ENCODE measurements around the gene SGCA. TPM values are rescaled to one million over a fixed set of nuclear protein-coding genes. Genes with fewer than 3 reads are reported as not detected.
A peak's percentile ranks its signal among the peaks of the same experiment; 100 is the strongest.

Gene SGCA
- polyA plus RNA-seq, 1 donor (not counting 4 experiments of a cell fraction or from before 2014, with no cell fraction given) = not detected

DNA sequence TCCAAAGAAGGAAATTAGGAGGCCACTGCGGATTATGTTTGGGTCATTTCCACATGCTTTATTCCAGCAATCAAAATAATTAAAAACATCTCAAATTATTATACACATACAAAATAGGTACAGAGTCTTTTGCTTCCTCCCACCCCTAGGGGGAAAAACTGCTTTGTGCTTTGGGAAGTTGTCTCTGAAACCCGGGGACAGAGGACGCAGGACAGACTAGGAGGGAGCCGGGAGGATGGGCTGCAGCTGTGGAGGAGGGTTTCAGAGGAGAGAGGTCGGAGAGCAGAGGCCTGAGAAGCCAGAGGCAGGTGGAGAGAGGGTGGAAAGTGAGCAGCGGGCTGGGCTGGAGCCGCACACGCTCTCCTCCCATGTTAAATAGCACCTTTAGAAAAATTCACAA, 18.3 kb downstream of the SGCA start:
- Histone ChIP-seq H3K79me2 (ENCODE audit: control insufficient read depth, insufficient read depth, low read length) (no peaks in the 10 kb centered on the region), H3K9me3 (ENCODE audit: control insufficient read depth, low read depth, low read length) (no peaks in the 10 kb centered on the region), H3K27ac (ENCODE audit: control insufficient read depth, insufficient read depth, low read length) (peak overlapping the region; percentile 72), H3K4me3 (ENCODE audit: control insufficient read depth in 2 of 3, extremely low read depth in 1 of 3, insufficient read depth in 2 of 3, low read depth in 1 of 3, low read length in 3 of 3) (peak overlapping the region in 1 of 3 experiments; percentile 29), H2AFZ (ENCODE audit: control insufficient read depth, low read length) (peak overlapping the region; percentile 84), H3K27me3 (ENCODE audit: control insufficient read depth, extremely low read depth, insufficient read depth, low read length) (no peaks in the 10 kb centered on the region), H3K4me1 (ENCODE audit: control insufficient read depth, extremely low read depth, insufficient read depth, low read length) (peaks cover 30% of the 10 kb centered on the region), H3K9me1 (ENCODE audit: control insufficient read depth, extremely low read depth, insufficient read depth, low read length) (no peaks in the 10 kb centered on the region), H4K20me1 (ENCODE audit: control insufficient read depth, extremely low read depth, insufficient read depth, low read length) (no peaks in the 10 kb centered on the region), H3K4me2 (ENCODE audit: control insufficient read depth, extremely low read depth, insufficient read depth, low read depth, low read length) (peak overlapping the region; percentile 69), H3K36me3 (ENCODE audit: control insufficient read depth in 2 of 2, extremely low read depth in 1 of 2, insufficient read depth in 2 of 2, low read length in 2 of 2) (no peaks in the 10 kb centered on the region), H3K9ac (ENCODE audit: control insufficient read depth, extremely low read depth, insufficient read depth, low read length) (peak overlapping the region; percentile 73)
- no peak for FAIRE-seq
- dilution Hi-C loops (cut with MboI; ENCODE audit: extremely low pct_ligation_motif_present, low sequenced_read_pairs) = no loop called here
- no peak for DNase-seq (ENCODE audit: low read depth, low spot score)
- no peak for TF ChIP-seq EZH2 (IDR thresholded peaks at IDR 0.05; ENCODE audit: low read length)
- TF ChIP-seq, protein P1, sequence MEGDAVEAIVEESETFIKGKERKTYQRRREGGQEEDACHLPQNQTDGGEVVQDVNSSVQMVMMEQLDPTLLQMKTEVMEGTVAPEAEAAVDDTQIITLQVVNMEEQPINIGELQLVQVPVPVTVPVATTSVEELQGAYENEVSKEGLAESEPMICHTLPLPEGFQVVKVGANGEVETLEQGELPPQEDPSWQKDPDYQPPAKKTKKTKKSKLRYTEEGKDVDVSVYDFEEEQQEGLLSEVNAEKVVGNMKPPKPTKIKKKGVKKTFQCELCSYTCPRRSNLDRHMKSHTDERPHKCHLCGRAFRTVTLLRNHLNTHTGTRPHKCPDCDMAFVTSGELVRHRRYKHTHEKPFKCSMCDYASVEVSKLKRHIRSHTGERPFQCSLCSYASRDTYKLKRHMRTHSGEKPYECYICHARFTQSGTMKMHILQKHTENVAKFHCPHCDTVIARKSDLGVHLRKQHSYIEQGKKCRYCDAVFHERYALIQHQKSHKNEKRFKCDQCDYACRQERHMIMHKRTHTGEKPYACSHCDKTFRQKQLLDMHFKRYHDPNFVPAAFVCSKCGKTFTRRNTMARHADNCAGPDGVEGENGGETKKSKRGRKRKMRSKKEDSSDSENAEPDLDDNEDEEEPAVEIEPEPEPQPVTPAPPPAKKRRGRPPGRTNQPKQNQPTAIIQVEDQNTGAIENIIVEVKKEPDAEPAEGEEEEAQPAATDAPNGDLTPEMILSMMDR (optimal IDR thresholded peaks at IDR 0.05 in 1 of 3, IDR thresholded peaks at IDR 0.05 in 1 of 3, conservative IDR thresholded peaks at IDR 0.05 in 1 of 3; ENCODE audit: extremely low read depth in 1 of 3, insufficient read depth in 2 of 3, low read length in 3 of 3) = peak in 1 of 3 experiments; percentile 31

DNA sequence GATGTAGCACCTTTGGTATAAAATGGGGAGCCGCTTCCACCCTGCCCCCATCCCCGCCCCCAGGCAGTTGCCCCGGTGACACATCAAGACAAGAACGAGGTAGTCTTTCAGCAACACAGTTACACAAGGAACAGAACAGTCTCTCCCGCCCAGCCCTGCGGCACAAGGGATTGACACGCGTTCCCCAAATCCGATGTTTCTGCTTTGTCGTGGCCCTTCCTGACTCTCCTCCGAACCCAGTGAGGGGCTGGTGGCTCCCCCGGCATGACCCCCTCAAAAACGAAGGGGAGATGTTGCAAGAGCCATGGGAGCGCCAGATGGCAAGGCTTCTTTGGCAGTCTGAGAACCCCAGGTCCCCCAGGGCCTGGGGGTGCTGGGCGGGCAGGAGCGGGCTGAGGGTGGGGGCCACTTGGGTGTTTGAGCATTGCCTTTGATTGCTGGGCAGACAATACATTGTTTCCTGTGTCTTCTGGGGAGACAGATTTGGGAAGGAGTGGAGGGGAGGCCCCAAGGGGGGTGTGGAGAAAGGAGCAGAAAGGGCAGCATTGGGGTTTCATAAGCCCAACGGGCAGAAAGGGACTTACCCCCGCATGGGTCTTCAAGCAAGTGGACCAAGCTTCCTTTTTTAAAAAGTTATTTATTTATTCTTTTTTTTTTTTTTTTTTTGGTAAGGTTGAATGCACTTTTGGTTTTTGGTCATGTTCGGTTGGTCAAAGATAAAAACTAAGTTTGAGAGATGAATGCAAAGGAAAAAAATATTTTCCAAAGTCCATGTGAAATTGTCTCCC, 19.0 kb downstream of the SGCA start:
- Histone ChIP-seq H3K4me2 (ENCODE audit: control insufficient read depth, extremely low read depth, insufficient read depth, low read depth, low read length) (peak overlapping the region; percentile 46), H3K9me3 (ENCODE audit: control insufficient read depth, low read depth, low read length) (no peaks in the 10 kb centered on the region), H3K9ac (ENCODE audit: control insufficient read depth, extremely low read depth, insufficient read depth, low read length) (peak overlapping the region; percentile 29), H3K27me3 (ENCODE audit: control insufficient read depth, extremely low read depth, insufficient read depth, low read length) (no peaks in the 10 kb centered on the region), H3K9me1 (ENCODE audit: control insufficient read depth, extremely low read depth, insufficient read depth, low read length) (no peaks in the 10 kb centered on the region), H3K27ac (ENCODE audit: control insufficient read depth, insufficient read depth, low read length) (peak overlapping the region; percentile 40), H2AFZ (ENCODE audit: control insufficient read depth, low read length) (peak overlapping the region; percentile 32), H3K79me2 (ENCODE audit: control insufficient read depth, insufficient read depth, low read length) (no peaks in the 10 kb centered on the region), H3K4me3 (ENCODE audit: control insufficient read depth in 2 of 3, extremely low read depth in 1 of 3, insufficient read depth in 2 of 3, low read depth in 1 of 3, low read length in 3 of 3) (no peak overlapping the region), H3K36me3 (ENCODE audit: control insufficient read depth in 2 of 2, extremely low read depth in 1 of 2, insufficient read depth in 2 of 2, low read length in 2 of 2) (no peaks in the 10 kb centered on the region), H3K4me1 (ENCODE audit: control insufficient read depth, extremely low read depth, insufficient read depth, low read length) (peaks cover 29% of the 10 kb centered on the region), H4K20me1 (ENCODE audit: control insufficient read depth, extremely low read depth, insufficient read depth, low read length) (no peaks in the 10 kb centered on the region)
- dilution Hi-C loops (cut with MboI; ENCODE audit: extremely low pct_ligation_motif_present, low sequenced_read_pairs) = no loop called here
- FAIRE-seq (peak; percentile 84), DNase-seq (ENCODE audit: low read depth, low spot score) (no peak)
- TF ChIP-seq, protein P1 (optimal IDR thresholded peaks at IDR 0.05 in 1 of 3, IDR thresholded peaks at IDR 0.05 in 1 of 3, conservative IDR thresholded peaks at IDR 0.05 in 1 of 3; ENCODE audit: extremely low read depth in 1 of 3, insufficient read depth in 2 of 3, low read length in 3 of 3) = no peak
- no peak for TF ChIP-seq EZH2 (IDR thresholded peaks at IDR 0.05; ENCODE audit: low read length)

Data from keratinocyte (primary cell).